GM21723 (cell line): ENCODE results near the gene MALRD1.

ENCODE experiments used
- ATAC-seq: cut with Tn5 transposase; IDR thresholded peaks from one replicate; pipeline ENCODE4 v1.9.1; 2021; ENCODE audit warnings: mild to moderate bottlenecking, moderate library complexity; ENCODE audit not compliant: unreplicated experiment

The MALRD1 gene

DNA sequence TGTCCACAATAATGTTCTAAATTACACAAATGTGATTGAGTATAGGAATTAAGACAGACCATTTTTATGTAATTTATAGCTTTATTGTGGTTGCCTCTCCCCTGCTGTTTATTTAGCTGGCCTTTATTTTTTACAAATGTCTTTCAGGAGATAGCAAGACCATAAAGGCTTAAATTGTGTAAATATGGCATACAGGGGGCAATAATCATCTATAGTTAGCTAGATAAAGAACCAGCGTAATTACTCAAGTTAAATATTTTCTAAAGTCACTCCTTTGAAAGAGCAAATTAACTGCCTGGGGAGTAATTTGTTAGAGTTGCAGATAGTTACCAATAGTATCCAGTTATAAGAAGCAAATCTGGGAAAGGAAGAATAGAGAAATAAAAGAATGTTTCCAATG lies at the start of gene MALRD1:
Gene MALRD1, plus strand, starts transcription at position 313 of the 400 bp plus-strand sequence. CDS start 138 bp downstream, outside the sequence.
- ATAC-seq: no peak

DNA sequence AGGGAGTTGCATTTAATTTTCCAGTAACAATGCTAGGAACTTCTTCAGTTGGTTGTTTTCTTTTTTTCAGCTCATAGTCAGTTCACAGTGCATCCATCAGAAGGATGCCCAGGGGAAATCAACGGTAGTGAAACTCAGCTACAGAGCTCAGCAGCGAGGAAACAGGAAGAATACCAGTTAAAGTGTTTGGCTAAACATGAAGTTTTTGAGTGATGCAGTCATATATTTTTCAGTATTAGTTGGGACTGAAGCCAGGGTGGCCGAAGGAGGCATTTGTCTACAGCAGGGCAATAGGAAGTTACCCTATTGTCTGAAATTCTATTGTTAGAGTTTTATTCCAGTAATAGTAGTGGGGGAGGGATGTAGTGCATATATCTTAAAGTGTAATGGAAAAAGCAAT lies 45.3 kb upstream of the MALRD1 start:
- no peak for ATAC-seq

DNA sequence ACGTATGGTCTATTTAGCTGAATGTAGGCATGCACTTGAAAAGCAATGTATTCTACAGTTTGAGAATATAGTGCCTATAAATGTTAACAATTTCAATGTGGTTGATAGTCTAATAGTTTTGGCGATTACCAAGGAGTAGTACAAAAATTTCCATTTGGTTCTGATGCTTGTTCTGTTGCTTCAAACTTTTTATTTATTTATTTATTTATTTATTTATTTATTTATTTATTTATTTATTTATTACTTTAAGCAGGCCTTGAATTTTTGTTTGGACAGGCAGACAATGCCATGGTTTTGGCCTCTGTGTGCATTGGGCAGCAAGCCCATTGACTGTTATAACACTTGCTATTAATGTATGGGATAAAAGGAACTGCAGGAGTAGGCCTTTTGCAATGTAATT lies 36.5 kb upstream of the MALRD1 start:
- no peak for ATAC-seq

DNA sequence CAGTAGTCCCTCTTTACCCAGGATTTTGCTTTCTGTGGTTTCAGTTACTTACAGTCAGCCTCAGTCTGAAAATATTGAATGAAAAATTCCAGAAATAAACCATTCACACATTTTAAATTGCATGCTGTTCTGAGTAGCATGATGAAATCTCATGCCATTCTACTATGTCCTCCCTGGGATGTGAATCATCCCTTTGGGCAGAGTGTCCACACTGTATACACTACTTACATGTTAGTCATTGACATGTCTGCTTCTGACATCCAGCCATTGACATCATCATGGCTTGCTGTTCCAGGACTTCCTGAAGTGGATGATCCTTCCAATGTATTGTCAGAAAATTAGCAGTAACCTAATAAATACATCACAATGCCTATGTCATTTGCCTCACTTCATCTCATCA lies 34.6 kb upstream of the MALRD1 start:
- no peak for ATAC-seq

DNA sequence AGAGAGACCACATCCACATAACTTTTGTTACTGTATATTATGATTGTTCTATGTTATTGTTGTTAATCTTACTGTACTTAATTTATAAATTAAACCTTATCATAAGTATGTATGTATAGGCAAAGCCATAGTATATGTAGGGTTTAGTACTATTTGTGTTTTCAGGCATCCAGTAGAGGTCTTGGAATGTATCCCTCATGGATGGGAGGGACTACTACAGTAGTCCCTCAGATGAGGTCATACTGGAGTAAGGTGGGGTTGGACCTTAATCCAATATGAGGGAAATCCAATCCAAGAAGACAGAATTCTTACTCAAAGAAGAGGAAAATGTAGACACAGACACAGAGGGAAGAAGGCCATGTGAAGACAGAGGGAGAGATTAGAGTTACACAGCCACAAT lies 34.1 kb upstream of the MALRD1 start:
- ATAC-seq: no peak

DNA sequence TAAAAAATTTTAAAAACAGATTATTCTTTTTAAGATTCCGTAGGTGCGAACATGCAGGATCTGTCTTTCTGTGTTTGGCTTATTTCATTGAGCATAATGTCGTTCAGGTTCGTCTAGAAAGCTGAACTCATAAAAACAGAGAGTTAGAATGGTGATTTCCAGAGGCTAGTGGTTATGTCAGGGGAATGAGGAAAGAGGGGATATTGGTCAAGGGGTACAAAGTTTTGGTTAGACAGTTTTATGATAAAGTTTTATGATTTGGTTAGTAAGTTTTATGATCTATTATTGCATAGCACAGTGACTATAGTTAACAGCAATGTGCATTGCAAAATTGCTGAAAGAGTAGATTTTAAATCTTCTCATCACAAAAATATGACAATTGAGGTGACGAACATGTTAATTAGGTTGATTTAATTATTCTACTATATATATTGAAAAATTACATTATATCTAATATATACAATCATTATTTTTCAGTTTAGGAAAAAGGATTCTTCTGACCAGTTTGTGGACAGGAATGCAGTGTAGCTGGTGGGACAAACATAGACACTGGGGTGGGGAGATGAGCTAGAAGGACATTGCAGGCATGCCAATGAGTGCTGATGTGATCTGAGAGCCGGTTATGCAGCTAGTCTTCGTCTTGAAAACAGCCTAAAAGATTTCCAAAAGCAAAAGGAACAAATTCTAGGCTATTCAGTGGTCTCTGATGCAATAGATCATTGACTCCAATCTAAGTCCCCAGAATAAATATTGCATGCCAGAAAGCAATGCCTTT lies 31.3 kb upstream of the MALRD1 start:
- ATAC-seq: no peak

DNA sequence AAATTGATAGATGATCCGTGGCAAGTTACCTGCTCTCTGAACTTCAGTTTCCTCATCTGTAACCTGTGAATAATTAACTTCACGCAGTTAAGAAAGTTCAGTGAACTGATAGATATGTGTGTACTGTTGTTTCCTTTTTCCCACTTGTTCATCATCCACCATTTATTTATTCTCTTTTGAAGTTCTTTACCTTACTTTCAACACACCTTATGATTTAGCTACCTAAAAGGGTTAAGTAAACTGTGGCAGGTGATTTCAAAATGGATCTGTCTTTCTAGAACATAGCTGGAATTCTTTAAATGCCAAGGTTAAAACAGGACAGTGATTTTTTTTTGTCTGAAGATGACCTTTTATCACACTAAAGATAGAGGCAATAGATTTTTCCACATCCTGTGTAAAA lies 27.4 kb upstream of the MALRD1 start:
- no peak for ATAC-seq

DNA sequence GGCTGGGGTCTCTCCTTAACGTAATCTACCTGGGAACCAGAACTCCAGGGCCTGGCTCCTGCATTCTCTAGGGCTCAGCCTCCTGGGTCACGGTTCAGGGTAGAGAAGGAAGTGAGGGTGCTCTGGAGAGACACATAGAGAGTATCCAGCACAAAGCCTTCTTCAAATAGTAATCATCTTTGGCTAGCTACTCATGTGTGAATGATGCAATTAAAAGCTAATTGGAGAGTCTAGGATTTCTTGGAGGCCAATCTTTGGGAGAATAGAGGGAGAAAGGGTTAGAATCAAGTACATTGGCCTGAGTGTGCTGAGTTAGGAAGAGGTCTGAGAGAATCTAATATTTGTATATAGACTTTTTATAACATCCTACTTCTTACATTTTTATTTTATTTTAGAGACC lies 24.0 kb upstream of the MALRD1 start:
- ATAC-seq: no peak

DNA sequence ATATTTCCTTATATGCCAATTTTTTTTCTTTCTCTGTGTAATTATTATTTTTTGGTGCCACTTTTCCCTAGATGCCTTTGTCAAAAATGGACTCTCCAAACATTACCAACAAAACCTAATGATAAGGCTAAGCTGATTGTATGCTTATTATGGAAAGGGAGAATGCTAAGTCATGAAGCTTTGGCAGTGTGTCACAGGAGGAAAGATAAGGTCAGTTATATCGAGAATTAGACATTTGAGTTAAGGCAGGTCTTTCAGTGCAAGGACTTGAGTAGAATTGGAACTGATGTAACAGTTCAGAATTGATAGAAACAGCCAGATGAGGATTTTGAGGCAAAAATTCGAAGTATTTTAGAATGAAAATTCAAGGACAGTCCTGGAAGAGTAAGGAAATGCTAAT lies 16.8 kb upstream of the MALRD1 start:
- ATAC-seq: no peak

DNA sequence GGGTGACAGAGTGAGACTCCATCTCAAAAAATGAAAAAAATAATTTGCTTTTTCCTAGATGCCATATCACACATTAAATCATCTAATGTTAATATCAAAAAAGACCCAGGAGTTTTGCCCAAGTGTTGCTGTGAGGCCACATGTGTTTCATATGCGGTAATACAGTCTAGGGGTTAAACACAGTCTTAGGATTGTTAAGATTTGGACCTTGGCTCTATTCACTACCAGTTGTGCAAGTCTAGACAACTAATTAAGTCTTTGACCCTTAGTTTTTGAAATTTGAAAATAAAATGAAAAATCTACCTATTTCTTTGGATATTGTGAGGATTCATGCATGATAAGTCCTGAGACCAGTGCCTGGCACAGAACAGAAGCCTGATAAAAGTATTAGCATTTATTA lies 14.9 kb upstream of the MALRD1 start:
- no peak for ATAC-seq

DNA sequence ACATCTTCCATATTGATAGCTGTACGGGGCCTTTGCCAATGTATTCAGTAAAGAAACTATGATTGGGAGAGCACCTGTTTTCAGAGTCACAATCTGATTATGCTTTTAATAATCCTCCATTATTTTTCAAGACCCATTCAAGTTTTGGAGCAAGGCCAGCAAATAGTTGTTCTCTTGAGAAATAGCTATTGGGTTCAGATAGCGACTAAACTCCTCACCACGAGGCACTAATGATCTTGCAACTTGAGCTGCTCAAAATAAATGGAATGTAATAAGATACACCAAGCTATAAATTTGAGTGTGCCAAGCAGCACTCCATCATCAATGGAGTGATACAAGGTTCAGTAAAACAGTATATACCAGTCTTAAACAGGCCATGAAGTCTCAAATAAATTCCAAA lies 7.4 kb upstream of the MALRD1 start:
- no peak for ATAC-seq

DNA sequence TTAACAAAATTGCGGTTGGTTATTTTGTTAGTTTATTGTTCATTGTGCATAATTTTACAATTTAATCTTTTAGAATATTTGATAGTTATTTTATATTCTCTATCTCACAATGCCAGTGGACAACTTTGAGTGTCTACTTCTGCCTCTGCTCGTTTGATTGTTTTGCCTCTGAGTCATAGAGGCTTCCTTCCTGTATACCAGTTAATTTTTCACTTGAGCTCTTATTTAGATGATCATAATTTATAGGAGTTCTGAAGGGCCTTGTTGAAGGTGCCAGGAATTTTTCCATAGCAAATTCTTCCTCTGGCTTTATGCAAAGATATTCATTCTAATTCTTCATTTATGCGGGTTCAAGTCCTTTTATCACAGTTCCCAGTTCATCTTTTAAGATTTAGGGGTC lies 5.2 kb upstream of the MALRD1 start:
- ATAC-seq: no peak

DNA sequence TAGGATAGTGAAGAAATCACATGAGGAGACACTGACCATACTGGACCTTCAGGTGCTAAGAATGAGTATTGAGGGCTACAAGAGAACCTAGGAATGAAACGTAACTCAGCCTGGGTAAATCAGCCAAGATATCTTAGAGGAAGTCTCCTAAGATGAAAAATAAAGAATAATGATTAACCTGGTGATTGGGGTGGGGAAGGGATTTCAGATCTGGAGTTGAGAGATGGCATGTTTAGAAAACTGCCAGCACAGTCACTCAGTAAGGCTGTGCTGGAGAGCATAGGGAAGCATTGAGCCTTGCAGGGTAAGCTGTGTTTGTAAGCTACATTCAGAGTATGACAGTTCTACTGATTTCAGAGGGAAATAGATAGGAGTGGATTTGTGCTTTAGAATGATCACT lies 1.9 kb upstream of the MALRD1 start:
- no peak for ATAC-seq

DNA sequence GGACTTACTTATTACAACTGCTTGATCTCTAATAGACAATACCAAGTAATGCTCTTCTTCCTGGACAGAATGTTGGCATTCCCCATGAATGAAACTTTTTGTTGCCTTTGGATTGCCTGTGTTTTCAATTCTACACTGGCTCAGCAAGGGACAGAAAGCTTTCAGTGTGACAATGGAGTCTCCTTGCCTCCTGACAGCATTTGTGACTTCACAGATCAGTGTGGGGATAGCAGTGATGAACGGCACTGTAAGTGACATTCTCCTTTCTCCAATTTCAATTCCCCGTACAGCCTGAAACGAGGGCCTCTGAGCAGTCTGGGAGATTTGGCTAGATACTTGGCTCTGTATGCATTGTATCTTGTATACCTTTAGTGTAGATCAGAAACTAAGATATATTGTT lies 290 bp downstream of the MALRD1 start:
- ATAC-seq: no peak

DNA sequence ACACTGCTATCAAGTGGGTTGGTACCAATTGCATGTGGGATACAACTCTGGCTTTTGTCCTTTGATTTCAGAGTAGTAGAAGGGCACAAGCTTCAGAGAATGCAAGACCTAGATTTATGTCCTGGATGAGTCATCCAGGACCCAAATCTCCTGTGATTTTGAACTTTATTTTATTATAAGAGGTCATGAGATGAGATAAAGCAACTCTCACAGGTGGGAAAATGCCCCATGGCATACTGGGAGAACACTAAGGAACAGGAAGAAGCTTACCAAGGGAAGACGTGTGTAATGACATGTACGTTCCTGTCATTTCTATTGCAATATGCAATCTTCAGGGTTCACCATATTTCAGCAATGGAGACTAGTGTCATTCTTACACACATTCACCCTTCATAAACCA lies 966 bp downstream of the MALRD1 start:
- no peak for ATAC-seq

DNA sequence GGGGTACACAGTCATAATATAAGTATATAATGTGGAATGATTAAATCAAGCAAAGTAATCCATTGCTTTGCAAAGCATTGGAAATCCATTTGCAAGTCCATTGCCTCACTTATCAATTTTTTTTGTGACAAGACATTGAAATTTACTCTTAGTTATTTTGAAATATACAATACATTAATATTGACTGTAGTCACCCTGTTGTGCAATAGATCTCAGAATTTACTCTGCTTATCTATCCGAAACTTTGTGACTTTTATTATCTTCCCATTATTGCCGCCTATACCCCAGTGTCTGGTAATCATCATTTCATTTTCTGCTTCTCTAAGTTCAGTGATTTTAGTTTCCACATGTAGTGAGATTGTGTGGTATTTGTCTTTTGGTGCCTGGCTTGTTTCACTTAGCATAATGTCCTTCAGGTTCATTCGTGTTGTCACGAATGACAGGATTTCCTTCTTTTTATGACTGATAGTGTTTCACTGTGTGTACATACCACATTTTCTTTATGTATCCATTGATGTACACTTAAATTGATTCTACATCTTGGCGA lies 5.8 kb downstream of the MALRD1 start:
- no peak for ATAC-seq

DNA sequence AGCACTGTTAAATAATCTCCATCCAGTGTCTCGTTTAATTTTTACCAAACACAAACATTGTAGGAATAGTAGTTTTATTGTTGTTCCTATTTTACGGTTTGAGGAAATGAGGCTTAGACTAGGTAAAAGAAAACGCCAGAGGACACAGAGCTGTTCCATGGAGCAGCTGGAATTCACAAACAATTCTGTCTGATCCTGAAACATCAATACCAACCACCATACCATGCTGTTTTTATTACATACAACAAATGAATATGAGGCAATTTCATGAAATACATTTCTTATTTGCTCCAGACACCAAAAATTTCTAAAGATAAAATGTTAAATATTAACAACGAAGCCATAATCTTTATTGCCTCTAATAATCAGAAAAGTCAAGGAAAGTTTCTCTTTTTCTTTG lies 9.4 kb downstream of the MALRD1 start:
- ATAC-seq: no peak

DNA sequence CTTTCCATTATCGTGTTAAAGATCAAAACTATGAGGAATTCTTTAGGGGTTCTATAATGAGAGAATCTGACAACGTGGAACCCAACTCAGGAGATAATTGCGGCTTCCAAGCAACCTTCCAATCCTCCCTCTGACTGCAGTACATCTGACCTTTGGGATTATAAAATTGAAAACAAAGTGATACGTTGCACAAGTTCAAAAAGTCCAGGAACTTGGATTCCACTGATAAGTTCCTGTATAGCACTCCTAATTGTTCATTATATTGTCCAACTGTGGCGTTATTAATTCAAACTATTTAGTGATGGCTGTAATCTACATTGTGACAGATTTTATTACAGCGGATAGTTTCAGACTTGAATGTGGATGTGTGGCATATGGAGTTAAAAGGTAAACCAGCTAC lies 15.4 kb downstream of the MALRD1 start:
- no peak for ATAC-seq

DNA sequence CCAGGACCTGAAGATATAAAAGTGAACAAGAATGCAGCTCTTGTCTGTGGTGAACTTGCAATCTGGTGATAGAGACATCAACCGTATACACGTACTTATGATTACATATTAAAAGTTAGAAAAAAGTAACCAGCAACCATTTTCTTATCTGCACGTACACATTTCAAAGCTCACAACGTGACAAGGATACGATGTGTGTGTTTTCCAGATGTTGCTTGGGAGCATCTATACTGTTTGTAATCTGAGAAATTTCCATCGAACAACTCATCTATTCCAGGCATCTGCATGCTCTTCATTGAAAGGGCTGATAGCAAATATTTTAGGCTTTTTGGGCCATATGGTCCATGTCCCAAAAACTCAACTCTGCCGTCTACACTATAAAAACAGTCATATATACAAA lies 23.3 kb downstream of the MALRD1 start:
- no peak for ATAC-seq

DNA sequence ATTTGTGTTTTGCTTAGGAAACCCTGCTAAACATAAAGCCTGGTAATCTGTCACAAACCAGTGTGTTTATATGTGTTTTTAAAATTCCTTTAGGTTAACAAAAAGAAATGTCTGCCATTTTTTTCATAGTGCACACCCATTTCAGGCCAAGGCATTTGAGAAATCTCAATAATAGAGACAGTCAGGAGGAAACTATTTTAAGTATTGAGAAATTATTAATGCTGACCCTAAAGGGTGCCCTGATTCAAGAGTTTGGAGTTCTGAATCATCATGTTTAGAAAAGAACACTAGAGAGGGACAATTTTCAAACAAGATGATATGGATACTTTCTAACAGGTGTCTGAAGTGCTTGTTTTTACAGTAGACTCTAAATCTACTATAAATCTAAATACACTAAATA lies 28.7 kb downstream of the MALRD1 start:
- no peak for ATAC-seq

DNA sequence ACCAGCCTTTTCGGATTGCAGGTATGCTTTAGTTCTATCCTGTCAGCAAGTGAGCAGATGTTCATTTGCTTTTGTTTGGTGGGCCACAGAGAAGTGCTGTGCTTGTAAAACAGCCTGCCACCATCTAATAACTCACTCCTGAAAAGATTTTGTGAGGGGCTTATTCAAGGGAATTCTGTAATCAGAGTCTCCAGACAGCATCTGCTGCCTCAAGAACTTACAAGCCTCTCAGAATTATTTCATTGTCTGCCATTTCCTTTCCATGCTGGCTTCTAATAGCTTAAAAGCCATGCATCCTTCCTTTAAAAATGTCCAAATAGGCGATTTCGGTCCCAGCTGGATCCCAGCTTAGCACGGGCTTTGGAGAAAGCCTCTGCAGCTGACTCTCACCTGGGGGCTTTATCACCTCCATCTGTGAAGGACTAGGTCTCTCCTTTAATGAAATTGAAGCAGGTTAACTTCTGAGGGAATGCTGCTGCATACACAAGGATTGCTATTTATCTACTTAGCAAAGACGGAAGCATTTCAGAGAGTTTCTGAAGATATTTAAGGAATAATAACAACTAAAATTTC lies 48.0 kb downstream of the MALRD1 start:
- no peak for ATAC-seq

DNA sequence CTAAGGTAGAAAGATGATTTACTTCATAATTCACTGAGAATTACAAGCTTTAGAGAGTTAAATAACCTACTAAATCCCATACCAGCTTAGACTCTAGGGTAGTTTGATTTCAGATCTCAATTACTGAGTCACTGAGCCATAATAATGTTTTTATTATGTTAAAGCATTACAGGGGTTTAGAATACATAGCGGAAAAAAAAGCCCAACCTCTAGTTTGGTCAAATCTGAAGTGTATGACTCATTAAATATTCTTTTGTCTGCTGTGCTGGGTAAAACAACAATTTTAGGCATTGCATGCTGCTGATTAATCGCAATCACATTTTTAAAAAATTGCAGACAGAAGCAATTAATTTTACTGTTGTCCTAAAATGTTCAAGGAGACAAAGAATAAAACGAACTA lies 48.5 kb downstream of the MALRD1 start:
- no peak for ATAC-seq

DNA sequence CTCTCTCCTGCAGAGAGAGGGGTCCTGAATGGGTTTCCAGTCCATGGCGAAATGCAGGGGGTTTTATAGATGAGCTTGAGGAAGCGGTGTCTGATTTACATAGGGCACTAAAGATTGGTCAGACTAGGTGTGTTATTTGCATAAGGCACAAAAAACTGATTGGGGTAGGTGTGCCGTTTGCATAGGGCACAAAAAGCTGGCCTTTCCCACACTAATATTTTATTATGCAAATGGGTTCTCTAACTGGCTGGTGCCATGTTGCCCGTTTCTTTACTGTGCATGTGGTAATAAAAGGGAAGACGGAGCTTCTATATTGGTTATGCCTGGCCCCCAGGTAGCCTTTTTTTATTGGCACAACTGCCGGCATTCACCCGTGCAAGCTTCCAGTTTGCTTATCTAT lies 50.2 kb downstream of the MALRD1 start:
- ATAC-seq: no peak
